HG03064 (cell line): Measurements from ENCODE around the gene LRRC36.
A peak's percentile ranks its signal among the peaks of the same experiment; 100 is the strongest.

ENCODE experiments used
- ATAC-seq: cut with Tn5 transposase; IDR thresholded peaks from one replicate; pipeline ENCODE4 v1.9.1; 2021; ENCODE audit warnings: low read depth; ENCODE audit not compliant: unreplicated experiment

The LRRC36 gene

DNA sequence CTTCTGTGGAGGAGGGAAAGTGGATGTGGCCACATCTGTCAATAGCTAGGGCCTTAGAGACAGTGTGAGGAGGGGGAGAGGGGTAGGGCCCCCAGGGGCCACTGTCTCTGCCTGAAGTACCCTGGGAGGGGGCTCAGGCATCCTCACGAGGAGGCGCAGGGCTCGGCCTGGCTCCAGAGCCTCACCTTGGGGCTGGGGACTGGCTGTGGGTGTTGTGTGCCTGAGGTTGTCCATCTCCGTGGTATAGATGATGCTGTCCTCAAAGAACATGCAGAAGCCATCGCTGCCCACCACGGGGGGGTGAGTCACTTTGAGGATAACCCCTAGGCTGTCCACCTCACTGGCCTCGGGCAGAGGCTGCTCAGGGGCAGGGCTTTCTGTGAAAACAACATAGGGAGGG, 35.2 kb upstream of the LRRC36 start:
- no peak for ATAC-seq

DNA sequence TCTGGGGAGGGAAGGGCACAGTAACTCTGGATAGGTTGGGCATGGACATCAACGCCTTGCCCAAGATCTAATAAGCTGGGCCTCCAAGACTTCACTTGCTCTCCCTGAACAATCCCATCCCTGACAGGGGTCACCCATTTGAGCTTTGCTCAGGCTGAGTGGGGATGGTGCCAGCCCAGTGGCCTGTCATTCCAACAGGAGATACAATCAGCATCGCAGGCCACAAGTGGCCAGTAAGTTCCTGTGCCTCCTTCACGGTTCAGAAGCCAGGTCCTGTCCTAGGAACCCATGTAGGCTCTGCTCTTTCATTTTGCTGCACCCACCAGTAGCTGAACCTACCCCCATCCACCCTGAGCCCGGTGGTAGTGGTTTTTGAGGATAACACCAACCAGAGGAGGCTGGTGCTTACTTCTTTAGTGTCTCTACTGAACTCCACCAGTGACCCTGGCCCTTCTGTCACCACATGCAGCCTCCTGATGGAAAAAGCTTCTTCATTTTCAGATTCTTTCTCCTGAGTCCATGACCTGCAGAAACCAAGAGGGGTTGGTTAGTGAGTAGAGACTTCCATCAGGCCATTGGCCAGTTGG, 32.4 kb upstream of the LRRC36 start:
- ATAC-seq = no peak

DNA sequence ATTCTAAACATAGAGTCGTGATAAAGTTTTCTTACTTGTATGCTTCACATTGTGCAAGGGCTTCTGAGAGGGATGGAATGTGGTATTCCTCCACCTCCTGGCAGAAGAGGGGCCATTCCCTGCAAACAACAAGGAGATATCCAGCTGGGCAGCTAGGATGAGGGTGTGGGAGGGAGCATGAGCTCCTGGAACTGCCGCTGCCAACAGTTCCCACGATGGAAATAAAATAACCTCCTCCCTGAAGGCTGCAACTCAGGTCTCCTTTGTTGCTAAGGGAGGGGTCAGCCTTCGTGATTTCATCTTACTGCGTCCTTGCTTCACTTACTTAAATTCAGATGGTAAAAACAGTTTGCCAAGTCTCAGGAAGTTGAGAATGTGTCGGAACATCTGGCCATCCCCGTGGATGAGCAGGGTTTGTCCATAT, 31.7 kb upstream of the LRRC36 start:
- no peak for ATAC-seq

DNA sequence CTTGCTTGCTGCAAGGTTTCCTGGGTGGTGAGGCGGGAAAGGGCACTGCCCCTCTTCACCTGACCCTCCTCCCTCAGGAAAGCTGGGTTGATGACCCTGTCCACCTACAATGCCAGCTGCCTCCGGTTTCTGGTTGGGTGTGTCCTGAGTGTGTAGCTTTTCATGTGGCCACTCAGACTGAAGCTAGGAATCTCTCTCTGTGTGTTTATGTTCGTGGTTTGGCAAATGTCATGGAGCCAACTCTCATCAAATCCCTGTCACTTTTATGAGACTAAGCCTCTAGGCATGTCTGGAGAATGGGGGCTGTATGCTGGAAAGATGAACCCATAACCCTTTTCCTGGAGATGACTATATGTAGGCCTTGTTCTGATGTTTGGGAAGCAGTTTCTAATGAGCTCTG, 30.2 kb upstream of the LRRC36 start:
- no peak for ATAC-seq

DNA sequence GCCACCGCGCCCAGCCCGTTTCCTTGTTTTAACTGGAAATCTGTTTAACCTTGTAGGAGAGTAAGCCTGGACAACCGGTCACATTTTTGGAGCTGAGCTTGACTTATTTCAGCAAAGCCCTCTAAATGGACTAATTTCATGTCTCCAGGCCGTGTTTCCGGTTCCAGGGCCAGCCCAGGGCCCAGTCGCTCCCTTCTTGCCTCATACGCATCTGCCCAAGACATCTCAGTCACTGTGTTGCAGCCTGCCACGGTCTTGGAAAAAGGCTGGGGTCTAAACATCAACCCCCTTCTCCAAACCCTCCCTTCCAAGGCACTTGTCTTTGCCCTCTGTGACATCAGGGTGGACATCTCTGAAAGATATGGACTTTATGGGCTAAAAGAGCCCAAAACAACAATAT, 28.3 kb upstream of the LRRC36 start:
- ATAC-seq = no peak

DNA sequence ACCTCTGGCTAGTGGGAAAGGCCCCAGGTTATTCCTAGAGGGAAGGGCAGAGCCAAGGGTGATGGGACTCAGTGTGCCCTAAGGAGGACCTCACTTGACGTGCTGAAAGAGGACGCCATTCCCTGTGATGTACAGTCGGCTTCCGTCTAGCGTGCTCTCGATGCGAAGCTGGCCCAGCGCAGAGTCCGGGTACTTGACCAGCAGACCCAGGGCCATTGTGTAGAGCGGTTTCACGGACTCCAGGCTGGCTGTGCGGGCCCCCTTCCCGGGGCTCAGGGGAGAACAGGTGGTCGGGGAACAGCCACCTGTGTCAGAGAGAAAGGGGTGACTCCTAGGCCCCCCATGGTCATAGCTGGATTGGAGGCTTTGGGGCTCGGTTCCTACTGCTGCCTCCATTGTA, 27.3 kb upstream of the LRRC36 start:
- ATAC-seq = no peak

DNA sequence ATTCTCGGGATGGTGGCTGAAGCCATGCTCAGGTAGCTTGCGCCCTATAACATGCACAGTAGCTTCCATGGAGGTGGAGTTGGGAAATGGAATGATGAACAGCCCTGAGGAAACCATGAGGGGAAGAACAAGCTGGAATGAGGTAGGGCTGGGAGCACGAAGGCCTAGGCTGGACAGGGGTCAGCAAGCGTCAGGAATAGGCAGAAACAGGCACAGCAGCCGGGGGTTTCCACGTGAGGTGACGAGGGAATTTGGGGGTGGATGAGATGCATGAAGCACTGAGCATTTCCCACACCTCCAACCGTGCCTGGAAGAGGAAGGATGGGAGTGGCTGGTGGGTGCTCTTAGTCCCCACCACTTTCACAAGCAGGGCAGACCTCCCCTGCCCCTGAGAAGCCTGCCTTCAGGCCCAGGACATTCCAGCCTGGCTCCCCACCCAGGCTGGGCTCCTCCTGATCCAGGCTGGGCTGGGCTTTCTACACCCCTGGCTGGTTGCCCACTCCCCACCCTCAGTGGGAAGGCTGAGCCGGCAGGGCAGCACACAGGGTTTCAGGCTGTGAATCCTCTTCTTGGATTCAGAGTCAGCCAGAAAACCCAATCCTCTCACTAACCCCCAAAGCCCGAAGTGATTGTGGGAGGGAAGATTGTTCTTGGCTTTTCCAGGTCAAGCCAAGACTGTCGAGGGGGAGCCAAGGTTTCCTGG, 25.4 kb upstream of the LRRC36 start:
- ATAC-seq = no peak

DNA sequence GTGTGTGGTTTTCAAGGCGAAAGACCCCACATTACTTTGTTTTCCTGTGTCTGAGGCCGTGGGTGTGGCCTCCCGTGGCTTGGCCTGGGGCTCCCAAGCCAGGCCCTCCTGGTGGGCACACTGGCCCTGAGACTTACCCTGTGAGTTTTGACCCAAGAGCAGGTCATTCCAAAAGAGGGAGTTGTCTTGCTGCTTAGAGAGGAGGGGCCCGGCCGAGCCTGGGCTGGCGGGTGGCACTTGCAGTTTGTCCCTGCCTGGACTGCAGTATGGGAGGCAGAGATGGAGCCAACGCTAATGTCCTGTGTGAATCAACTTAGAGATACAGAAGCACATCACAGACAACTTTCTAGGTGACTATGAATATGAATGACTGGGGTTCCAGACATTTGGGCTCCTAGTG, 24.5 kb upstream of the LRRC36 start:
- no peak for ATAC-seq

DNA sequence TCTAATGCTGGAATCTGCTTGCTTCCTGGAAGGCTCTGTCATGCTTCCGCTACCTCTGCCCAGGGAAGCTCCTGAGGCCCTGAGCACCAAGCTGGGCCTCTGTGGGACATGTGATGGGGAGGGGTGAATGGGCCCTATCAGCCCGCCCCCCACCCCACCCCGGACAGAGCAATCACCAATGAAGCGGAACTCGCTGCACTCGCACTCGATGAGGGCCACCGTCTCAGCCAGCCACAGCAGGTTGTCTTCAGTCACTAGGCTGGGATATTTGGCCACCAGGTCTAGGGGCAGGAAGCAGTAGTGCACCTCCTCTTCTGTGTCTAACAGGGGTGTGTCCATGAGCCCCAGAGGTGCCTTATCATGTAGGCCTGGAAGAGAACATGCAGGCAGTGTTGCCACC, 23.6 kb upstream of the LRRC36 start:
- no peak for ATAC-seq

DNA sequence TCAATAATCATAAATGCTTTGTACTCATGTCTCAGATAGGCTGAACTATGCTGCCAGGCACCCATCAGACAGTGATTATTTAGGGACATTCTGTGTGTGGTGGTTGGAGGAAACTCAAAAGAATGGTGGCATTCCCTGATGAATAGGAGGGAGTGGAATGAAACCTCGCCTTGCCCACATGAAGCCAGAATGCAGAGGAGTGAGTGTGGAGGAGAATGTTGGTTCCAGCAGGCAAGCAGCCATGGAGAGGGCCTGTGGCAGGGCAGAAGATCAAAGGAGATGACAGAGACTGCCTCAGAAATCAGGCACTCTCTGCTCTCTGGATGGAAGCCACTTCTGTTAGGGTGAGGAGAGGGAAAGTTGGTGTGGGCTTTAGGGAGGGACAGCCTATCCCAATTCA, 22.6 kb upstream of the LRRC36 start:
- ATAC-seq = no peak

DNA sequence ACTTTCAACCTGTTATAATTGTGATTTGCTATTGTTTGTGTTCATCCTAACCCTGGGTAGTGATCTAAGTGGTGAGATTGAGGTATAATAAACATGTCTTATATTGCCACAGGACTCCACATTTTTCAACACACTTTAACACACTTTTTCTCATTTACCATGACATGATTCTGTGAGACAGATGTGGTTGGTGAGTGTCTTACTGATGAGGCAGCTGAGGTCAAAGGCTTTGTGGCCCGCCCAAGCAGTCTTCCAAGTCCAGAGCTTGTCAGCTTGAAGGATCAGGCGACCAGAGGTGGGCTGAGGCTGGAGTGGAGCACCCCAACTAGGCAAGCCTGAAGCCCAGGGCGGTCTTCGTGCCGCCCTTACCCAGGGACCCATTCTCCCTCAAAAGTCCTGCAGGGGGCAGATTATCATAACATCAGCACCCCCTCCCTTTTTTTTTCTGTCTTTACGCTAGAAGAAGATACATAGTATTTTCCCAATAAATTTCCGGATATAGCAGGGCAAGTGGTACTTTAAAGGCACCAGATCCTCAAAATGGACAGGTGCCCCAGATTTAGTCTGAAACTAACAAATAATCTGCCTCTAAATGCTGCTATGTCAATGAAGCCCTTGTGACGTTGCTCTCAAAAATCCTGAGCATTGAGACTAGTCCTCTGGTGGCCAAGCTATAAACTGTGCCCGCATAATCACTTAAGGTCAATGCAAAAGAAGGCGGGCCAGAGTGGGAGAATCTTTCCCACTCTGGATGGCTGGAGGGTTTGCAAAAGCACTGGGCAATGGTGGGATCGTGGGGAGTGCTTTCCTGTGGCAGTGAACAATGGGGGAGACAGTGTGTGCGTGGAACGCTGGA, 21.2 kb upstream of the LRRC36 start:
- ATAC-seq = no peak

DNA sequence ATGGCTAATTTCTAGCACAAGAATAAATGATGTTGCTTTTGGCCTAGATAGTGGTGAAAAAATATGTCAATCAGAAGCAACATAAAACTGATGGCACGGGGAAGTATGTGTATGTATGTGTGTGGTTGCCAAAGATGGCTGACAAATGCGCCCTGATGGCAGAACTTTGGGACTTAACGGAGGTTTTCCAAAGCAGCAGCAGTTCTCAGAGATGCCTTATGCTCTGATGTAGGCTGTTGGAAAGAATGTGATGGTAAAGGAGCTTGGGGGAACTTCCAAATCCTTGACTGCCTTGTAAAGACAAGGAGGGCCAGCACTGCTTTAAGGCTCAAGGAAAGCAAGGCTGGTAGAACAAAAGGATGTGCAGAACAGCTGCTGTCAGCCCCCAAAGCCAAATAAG, 16.1 kb upstream of the LRRC36 start:
- ATAC-seq = no peak

DNA sequence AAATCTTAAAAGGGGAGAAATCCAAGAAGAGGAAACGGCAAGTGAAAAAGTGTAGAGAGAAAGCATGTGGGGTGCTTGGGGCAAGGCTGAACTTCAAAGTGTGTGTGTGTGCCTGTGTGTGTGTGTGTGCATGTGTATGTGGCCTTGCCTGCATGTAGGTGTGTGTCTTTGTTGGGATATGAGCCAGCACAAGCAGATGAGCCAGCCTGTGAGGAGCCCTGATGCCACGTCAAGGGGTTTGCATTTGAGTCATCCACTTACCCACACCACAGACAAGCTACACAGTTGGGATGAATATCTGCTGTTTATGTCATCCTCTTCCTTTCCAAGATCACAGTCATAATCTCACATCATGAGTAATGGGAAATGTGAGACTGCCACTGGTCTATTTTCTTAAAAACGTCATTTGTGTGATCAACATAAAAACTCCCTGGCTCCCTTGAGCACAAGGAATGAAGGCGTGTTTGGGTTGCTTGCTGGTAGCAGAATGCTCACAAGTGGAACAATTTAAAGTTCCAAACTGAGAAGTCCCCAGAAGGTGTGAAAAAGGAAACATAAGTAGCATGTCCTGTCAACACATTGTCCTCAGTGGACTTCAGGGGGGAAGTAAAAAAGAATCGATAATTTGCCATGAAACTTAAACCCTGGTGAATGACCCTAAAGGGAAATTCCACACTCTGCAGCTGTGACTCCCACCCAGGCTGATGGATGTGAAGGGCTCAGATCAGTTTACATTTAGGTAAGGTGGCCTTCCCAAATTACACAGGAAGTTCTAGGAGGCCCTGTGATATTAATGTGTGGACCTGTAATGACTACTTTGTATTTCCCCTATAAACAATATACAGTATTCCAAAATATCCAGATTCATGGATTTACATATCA, 14.8 kb upstream of the LRRC36 start:
- peak; percentile 69 for ATAC-seq

DNA sequence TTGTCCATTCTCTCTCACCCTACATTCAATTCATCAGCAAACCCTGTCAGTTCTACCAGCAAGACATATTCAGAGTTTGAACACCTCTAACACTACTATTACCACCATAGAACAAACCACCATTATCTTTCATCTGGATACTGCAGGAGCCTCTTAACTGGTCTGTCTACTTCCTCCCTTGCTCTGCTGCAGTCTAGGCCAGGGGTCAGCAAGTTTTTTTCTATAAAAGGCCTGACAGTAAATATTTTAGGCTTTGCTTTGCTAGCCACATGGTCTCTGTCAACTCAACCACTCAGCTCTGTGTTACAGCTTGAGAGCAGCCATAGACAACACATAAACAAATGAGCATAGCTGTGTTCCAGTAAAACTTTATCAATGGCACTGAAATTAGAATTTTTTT, 13.9 kb upstream of the LRRC36 start:
- no peak for ATAC-seq

DNA sequence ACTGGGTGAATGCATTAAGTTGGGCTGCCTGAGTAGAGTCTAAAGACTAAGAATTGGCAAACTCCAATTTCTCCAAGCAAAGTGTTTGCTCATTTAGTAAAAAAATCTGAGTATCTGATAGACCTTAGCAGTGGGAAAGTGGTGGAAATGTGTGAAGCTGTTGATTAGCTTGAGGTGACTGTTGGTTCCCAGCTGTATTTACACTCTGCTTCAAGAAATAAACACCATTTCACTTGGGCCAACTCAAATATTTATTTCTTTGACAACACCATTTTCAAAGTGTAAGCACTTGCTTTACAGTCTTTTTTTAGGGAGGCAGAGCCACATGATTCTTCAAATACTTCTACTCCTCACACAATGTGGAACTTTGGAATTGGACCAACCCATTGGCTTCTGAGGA, 8.8 kb upstream of the LRRC36 start:
- ATAC-seq = no peak

DNA sequence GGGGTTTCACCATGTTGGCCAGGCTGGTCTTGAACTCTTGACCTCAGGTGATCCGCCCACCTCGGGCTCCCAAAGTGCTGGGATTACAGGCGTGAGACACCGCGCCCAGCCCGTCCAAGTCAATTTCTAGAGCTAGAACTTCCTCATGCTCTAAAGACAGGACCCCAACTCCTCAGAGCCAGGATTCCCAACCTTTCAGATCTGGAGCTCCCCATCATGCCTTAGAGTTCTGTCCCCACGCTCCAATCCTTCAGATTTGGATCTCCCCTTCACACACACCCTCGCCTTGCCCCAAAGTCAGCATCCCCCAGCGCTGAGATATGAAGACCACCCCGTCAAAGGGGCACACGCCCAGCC, 522 bp upstream of the LRRC36 start:
- ATAC-seq = no peak

DNA sequence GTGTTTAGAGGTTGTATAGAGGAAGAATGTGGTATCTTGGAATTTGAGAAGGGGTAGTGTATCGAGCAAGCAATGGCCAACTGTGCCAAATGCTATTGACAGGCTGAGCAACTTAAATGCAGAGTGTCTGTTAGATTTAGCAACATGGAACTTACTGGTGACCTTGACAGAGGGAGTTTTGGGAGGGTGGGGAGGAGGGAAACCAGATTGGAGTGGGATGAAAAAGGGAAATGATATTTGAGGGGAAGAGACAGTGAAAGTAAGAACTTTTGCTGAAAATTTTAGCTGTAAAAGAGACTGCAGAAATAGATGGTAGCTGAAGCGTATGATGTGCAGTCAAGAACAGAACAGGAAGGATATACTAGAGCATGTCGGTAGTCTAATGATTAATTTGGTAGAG, 1.1 kb downstream of the LRRC36 start:
- ATAC-seq = no peak

DNA sequence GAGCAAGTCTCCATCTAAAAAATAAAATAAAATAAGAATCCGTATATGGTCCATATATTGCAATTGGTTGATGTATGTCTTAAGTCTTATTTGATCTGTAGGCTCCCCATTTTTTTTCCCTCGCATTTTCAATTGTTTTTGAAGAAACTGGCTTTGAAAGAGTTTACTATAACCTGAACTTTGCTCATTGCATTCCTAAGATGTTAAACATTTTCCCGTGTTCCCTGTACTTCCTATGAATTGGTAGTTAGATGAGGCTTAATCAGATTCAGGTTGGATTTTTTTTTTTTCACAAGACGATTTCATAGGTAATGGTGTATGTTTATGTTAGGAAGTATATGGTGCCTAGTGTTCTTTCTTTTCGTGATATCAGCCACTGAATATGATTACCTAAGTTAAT, 3.3 kb downstream of the LRRC36 start:
- no peak for ATAC-seq

DNA sequence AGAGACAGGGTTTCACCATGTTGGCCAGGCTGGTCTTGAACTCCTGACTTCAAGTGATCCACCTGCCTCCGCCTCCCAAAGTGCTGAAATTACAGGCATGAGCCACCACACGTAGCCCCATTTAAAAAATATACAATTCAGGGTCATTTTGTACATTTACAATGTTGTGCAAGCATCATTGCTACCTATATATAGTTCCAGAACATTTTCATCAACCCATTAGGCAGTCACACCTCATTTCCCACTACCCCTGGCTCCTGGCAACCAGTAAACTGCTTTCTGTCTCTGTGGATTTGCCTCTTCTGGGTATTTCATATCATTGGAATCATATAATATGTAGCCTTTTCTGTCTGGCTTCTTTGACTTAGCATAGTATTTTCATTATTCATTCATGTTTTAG, 6.7 kb downstream of the LRRC36 start:
- ATAC-seq = no peak

DNA sequence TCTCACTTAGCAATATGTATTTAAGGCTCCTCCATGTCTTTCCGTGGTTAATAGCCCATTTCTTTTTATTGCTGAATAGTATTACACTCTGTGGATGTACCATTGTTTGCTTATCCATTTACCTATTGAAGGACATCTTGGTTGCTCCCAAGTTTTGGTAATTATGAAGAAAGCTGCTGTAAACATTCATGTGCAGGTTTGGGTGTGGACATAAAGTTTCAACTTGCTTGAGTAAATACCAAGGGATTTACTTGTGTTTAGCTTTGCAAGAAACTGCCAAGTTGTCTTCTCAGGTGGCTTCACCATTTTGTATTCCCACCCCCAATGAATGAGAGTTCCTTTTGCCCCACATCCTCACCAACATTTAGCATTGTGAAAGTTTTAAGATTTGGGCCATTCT, 9.5 kb downstream of the LRRC36 start:
- no peak for ATAC-seq

DNA sequence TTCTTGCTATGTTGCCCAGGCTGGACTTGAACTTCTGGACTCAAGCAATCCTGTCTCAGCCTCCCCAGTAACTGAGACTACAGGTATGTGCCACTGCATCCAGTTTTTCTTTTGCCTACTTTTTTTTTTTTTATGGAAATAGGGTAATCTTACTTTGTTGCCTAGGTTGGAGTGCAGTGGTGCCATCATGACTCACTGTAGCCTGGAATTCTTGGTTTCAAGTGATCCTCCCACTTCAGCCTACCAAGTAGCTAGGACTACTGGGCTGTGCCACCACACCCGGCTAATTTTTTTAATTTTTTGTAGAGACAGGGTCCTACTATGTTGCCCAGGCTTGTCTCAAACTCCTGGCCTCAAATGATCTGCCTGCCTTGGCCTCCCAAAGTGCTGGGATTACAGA, 10.0 kb downstream of the LRRC36 start:
- ATAC-seq = no peak
